ENCODE measurements around the gene RCAN3. TPM values are rescaled to one million over a fixed set of nuclear protein-coding genes. Genes with fewer than 3 reads are reported as not detected.
"Not testable (repeated sequence)": the region's sequence is repeated elsewhere in the genome, so short reads cannot be mapped to it uniquely, and the experiment has no call there.

RCAN3 gene
- total and polyA plus RNA-seq, 2 experiments from 2014 or later, result 6.2 to 10.1 TPM

GRCh38 chr1:24516506-24516905 lies 13.9 kb downstream of the RCAN3 start:
- Histone ChIP-seq H2AFZ (no peak overlapping the region), H3K36me3 (replicated peaks; ENCODE audit: insufficient read depth, low read depth) (no peaks in the 10 kb centered on the region), H3K27ac (no peak overlapping the region), H3K9me2 (replicated peaks; ENCODE audit: insufficient read depth) (no peaks in the 10 kb centered on the region), H3K9me3 (ENCODE audit: low read depth) (no peaks in the 10 kb centered on the region), H3K27me3 (no peaks in the 10 kb centered on the region), H3K4me2 (no peak overlapping the region), H3K4me3 (no peak overlapping the region), H3K79me2 (no peaks in the 10 kb centered on the region), H3K4me1 (ENCODE audit: insufficient read depth) (no peaks in the 10 kb centered on the region), H4K20me1 (ENCODE audit: insufficient read depth, poor library complexity, severe bottlenecking) (no peaks in the 10 kb centered on the region)
- no peak for DNase-seq (ENCODE audit: low spot score)
- WGBS (ENCODE audit: low lambda C conversion rate, missing lambda C conversion rate), result 89% methylated on average over 12 of the region's 12 CpGs
- TF ChIP-seq EZH2 (IDR thresholded peaks at IDR 0.05; ENCODE audit: borderline replicate concordance), result no peak
- no peak for TF ChIP-seq CTCF (IDR thresholded peaks at IDR 0.05; ENCODE audit: poor library complexity)
- no peak for TF ChIP-seq EZH2phosphoT487 (IDR thresholded peaks at IDR 0.05; ENCODE audit: low read depth, severe bottlenecking, unreplicated experiment)

GRCh38 chr1:24517898-24518297 lies 15.3 kb downstream of the RCAN3 start:
- Histone ChIP-seq H3K27ac (no peak overlapping the region), H2AFZ (no peak overlapping the region), H3K79me2 (no peaks in the 10 kb centered on the region), H3K4me1 (ENCODE audit: insufficient read depth) (no peaks in the 10 kb centered on the region), H3K36me3 (replicated peaks; ENCODE audit: insufficient read depth, low read depth) (no peaks in the 10 kb centered on the region), H3K9me3 (ENCODE audit: low read depth) (no peaks in the 10 kb centered on the region), H3K9me2 (replicated peaks; ENCODE audit: insufficient read depth) (no peaks in the 10 kb centered on the region), H4K20me1 (ENCODE audit: insufficient read depth, poor library complexity, severe bottlenecking) (no peaks in the 10 kb centered on the region), H3K4me3 (no peak overlapping the region), H3K4me2 (no peak overlapping the region), H3K27me3 (no peaks in the 10 kb centered on the region)
- WGBS (ENCODE audit: low lambda C conversion rate, missing lambda C conversion rate), result 93% methylated on average over 4 of the region's 4 CpGs
- no peak for DNase-seq (ENCODE audit: low spot score)
- TF ChIP-seq EZH2phosphoT487 (IDR thresholded peaks at IDR 0.05; ENCODE audit: low read depth, severe bottlenecking, unreplicated experiment), result no peak
- TF ChIP-seq CTCF (IDR thresholded peaks at IDR 0.05; ENCODE audit: poor library complexity), result no peak
- no peak for TF ChIP-seq EZH2 (IDR thresholded peaks at IDR 0.05; ENCODE audit: borderline replicate concordance)

GRCh38 chr1:24520282-24520681 lies 17.6 kb downstream of the RCAN3 start:
- H3K9me2 ChIP-seq (replicated peaks; ENCODE audit: insufficient read depth); H3K79me2 ChIP-seq; H3K36me3 ChIP-seq (replicated peaks; ENCODE audit: insufficient read depth, low read depth); DNase-seq (ENCODE audit: low spot score); H4K20me1 ChIP-seq (ENCODE audit: insufficient read depth, poor library complexity, severe bottlenecking); H3K4me3 ChIP-seq; H2AFZ ChIP-seq; H3K9me3 ChIP-seq (ENCODE audit: low read depth); H3K27ac ChIP-seq; H3K27me3 ChIP-seq; H3K4me1 ChIP-seq (ENCODE audit: insufficient read depth); H3K4me2 ChIP-seq: not testable (repeated sequence)
- WGBS (ENCODE audit: low lambda C conversion rate, missing lambda C conversion rate), result 95% methylated on average over 5 of the region's 5 CpGs

- DNase-seq (ENCODE audit: low spot score), result no peak
- Histone ChIP-seq H3K4me2 (no peak overlapping the region), H3K9me3 (ENCODE audit: low read depth) (no peaks in the 10 kb centered on the region), H3K36me3 (replicated peaks; ENCODE audit: insufficient read depth, low read depth) (no peaks in the 10 kb centered on the region), H2AFZ (no peak overlapping the region), H3K27ac (no peak overlapping the region), H3K4me1 (ENCODE audit: insufficient read depth) (no peaks in the 10 kb centered on the region), H3K9me2 (replicated peaks; ENCODE audit: insufficient read depth) (no peaks in the 10 kb centered on the region), H3K79me2 (no peaks in the 10 kb centered on the region), H3K27me3 (no peaks in the 10 kb centered on the region), H4K20me1 (ENCODE audit: insufficient read depth, poor library complexity, severe bottlenecking) (no peaks in the 10 kb centered on the region), H3K4me3 (no peak overlapping the region)
- TF ChIP-seq EZH2 (IDR thresholded peaks at IDR 0.05; ENCODE audit: borderline replicate concordance) (no peak), EZH2phosphoT487 (IDR thresholded peaks at IDR 0.05; ENCODE audit: low read depth, severe bottlenecking, unreplicated experiment) (no peak), CTCF (IDR thresholded peaks at IDR 0.05; ENCODE audit: poor library complexity) (no peak)
- WGBS (ENCODE audit: low lambda C conversion rate, missing lambda C conversion rate), result 53% methylated on average over 6 of the region's 6 CpGs
These were observed 23.0 kb downstream of the RCAN3 start for GRCh38 chr1:24525606-24526005.
